Right renal cortex interstitium (tissue), 3 donors: ENCODE results near the gene COL19A1. TPM values are rescaled to one million over a fixed set of nuclear protein-coding genes. Genes with fewer than 3 reads are reported as not detected.

Experiments used
- DNase-seq, 3 donors: peaks; one replicate each; pipeline ENCODE4 v3.0.0-alpha.2; 2013; ENCODE audit warnings: low read depth in 3 of 3, low spot score in 2 of 3
- polyA plus RNA-seq, 3 donors: library from polyadenylated mRNA; unstranded; fragments of 120-200 nt; gene quantifications; one replicate each; pipeline ENCODE4 v1.2.1, GENCODE V29; 2013; ENCODE audit not compliant: insufficient read length in 3 of 3

The COL19A1 gene
- polyA plus RNA-seq, 3 donors, result 3.1 to 3.3 (median 3.1) TPM

DNA sequence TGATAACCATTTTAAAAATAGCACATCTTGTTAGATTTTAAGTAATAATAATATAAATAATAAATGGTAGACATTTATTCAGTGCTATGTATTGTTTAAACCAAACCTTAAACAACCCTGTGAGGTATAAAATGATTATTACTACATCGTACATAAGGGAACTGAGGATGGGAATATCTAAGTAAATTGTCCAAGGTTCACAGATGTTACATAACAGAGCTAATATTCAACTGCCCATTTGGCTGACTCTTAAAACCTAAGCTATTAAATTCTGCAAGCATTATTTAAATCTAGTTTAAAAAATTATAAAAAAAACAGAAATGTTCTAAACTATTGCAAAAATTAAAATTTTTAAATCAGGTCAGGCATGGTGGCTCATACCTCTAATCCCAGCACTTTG is 175.1 kb downstream of the COL19A1 start:
- DNase-seq, result no peak

DNA sequence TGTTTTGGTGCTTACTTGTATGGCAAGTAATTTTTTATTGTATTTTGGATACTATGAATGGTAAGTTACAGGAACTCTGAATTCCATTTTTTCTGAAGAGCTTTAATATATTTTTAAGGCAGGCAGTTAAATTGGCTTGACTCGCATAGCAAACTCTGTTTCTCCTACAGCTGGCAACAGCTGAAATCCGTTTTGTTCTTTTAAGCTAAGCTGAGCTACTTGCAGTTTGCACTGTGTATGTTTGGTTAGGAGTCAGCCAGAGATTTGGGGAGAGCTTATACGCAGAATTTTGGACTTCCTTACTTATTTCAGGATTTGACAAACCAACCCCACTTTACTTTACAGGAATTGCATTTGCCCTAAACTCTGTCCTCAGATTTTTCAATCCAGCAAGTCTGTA is 179.1 kb downstream of the COL19A1 start:
- DNase-seq, result no peak

DNA sequence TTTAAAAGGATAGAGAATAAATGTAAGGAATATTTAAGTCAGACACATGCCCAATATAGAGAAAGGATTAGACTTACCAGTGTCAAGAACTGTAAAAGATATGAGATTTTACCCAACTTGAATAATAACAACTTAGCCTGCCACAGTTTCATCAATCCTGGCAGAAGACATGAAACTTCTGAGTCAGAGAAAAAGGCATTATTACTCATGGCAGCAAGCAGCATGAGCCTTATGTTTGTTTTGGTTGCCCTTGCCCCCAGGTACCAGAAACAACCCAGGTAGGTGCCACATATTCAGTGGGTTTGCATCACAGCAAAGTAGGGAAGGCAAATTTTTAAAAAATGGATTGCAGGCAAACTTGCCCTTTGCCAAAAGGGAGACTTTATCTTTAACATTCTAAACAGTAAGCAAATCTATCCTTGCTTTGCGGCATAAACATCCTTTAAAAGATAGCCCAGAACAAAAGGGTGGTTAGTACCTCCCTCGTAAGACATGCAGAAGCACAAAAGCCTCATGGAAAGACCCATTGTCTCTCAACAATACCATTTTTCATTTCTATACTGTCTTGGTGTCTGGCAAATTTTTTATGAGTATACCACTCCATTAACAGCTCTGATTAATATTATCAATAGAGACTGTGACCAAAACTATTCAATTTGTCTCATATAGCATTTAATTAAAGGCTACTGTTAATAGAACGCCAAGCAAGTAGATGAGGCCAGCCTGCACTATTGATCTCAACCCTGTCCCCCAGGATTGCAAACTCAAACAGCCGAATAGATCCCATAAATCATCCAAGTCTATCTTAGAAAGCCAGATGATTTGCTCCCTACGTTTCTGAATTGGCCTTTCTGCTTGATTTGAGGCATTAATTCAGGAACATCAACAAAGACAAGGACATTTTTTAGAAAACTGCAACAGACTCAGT is 185.1 kb downstream of the COL19A1 start:
- no peak for DNase-seq

DNA sequence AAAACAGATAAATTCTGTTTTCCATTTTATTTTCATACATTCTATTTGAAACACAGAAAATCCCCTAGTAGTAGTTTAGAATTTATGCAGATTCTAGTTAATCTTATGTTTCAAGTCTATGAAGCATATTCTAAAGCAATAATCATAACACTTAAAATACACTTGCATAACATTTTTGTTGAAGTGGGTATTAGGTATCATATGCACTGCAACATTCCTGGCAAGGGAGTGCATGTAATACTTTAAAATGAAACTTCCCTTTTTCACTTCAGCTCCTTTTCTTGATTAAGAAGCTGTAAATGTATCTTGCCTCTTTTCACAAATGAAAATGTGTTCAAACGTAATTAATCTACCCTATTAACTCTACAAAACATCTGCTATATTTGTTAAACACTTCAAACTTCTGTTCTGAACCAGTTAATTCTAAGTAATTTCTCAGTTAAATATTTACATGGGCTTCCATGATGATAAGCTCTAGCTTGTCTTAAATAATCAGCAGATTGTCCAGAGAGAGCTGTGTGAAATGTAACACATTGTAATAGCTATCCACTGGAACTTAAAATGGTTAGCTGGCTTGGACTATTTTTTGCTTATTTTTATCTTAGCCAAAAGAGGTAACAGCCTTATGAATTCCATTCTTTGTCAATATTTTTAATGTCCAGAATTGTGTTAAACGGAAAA is 192.8 kb downstream of the COL19A1 start:
- no peak for DNase-seq

DNA sequence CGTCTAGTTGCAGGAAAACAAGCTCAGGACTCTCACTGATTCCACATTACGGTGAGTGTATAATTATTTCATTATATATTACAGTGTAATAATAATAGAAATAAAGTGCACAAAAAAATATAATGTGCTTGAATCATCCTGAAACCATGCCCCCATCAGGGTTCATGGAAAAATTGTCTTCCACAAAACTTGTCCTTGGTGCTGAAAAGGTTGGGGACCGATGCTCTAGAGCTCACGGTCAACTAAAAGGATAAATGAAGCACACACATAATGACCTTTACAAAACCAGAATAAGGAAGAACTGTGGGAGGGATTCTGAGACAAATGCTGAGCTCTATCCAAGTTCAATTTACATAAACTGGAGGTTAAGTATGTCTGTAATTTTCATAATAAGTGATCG is 194.3 kb downstream of the COL19A1 start:
- DNase-seq, result no peak

DNA sequence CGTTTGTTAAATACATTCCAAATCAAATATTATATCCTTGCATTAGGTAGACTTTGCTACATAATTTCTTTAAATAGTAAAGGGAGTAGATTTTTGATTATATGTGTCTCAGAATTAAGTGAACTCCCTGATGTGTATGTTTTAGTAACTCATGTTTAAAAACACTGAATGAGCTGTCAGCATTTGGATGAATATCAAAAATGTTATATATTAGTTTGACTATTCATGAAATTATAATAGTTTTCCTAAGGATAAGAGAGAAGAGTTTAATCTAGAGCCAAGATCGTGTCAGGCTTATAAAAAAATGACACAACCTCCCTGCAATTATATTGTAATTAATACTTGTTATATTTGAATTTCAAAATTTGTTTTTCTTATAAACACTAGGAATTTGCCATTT is 195.2 kb downstream of the COL19A1 start:
- no peak for DNase-seq

DNA sequence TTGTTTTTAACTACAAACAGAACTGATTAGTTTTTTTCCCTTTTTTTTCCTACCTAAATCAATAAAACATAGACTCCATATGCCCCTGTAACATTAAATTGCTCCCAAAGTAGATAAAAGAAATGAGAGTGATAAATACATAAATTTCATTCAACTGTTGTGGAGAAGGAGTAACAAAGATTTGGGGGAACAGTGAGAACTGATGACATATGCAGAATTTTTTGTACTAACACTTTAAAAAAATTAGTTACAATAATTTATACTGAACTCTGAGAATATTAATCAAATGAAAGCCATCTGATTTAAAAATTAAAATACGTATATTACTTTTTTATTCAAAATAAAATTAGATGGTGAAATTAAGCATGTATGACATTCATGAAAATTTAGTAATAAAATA is 195.7 kb downstream of the COL19A1 start:
- DNase-seq, result no peak

DNA sequence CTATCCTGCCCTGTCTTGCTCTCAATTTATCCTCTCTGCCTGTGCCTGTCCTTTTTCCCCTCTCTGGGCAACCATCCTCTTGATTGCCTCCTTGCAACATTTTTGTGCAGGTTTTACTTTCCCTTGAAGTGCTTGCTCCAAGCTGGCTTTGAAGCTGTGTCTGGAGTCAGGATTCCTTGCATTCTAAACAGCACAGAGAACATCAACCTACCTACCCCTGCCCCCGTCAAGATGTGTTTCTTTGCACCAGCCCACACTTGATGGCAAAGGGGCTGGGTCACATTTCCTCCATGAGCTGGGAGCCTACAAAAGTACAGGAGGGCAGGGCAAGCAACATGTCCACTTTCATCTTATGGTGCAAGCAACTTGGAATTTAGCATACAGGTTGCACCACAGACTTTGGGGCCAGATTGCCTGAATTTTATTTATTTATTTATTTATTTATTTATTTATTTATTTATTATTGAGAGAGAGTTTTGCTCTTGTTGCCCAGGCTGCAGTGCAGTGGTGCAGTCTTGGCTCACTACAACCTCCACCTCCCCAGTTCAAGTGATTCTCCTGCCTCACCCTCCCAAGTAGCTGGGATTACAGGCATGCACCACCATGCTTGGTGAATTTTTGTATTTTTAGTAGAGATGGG is 206.3 kb downstream of the COL19A1 start:
- no peak for DNase-seq

DNA sequence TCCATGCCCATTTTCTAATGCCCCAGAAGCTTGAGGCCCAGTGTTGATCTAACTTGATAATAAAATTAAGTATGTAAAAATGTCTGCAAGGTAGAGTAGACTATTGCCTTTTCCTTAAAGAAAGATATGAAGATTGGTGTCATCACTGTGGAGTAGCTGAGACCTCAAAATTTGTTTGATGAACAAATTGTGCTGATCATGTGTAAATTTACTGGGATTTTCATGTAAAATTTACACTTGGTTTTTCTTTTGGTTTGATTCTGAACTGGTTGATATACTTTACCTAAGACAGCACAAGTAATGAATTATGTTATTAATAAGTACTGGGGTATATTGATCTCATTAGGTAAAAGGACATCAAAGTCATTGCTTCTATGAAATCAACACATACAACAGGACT is 207.3 kb downstream of the COL19A1 start:
- no peak for DNase-seq

DNA sequence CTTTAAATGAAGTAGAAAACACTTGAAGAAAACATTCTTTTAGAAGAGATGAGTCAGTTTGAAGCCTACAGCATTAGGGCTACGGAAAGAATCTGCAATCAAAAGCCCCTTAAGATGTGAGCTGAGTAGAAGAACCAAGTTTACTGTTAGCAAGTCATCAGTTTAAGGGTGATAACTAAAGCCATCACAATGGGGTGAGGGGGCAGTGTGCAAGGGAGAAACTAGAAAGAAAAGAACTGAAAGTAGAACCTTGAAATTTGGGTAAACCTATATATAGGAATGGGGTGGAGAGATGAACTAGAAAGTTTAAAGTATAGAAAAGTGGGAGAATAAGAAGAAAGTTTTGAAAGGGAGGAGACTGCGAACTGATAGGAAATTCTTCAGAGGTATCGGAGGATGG is 212.9 kb downstream of the COL19A1 start:
- DNase-seq, result no peak

DNA sequence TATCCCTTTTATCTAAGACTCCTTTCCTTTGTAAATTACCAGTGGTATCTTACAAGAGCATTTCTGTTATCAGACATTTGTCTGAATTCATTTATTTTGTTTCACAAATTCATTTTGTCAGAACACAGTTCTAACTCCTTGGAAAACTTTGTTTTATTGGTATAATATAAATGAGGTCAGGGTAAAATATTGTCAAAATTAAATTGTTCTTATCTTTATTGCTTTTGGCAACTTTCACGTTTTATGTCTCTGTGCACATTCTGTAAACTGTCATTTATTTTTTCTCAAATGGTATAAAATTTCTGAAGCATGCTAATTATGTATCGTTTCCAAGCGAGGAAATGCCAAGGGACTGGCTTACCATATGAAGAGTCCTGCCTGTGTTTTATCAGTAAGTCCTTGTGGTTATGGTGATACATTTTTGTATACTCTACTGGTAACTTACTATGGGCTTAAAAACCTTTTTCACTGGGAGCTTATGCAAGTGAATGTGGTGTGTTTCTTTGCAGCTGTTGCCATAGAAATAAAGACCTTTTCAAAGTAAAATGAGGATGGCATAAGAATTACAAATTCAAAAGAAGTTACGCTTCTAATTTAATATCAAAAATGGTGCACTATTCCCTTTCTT is 214.2 kb downstream of the COL19A1 start:
- DNase-seq, result no peak

DNA sequence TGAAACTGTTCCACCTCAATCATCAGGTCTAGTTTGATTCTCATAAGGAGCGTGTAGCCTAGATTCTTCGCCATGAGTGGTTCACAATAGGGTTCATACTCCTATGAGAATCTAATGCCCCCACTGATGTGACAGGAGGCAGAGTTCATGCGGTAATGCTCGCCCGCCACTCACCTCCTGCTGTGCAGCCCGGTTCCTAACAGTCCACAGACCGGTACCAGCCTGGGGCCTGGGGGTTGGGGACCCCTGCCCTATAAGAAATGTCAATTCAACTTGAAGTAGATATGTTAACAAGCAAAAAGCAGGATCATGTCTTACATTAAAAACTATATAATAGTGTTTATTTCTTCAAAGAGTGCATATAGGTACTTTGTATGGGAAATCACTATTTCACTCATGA is 216.5 kb downstream of the COL19A1 start:
- DNase-seq, result no peak

DNA sequence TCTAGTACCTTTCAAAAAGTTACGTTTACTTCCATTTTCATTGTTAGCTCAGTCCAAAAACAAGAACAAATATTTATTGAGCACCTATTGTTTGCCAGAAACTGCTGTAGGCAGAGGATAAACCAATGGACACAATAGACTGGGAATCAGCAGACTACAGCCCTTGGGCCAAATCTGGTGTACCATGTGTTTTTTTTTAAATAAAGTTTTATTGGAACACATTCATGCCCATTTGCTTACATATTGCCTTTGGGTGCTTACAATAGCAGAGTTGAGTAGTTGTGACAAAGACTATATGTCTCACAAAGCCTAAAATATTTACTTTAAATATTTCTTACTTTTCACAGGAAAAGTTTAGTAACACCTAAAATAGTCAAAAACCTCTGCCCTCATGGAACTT is 220.4 kb downstream of the COL19A1 start:
- no peak for DNase-seq

DNA sequence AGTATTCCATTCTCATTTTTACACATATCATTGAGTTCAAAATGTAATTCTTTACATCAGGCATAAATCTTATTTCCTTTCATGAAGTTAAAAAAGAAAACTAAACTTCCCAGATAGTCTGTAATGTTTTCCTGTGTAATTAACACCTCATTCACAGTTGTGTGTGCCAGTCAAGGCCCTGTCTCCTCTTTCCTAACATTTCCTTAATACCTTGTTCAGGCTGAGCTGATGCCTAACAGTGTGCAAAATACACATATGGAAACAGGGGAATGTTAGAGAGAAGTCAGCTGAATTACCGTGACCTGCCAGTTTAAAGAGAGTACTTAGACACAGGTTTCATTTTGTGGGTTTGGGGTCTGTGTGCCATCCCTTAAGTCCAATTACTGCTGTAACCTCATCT is 227.8 kb downstream of the COL19A1 start:
- DNase-seq, result no peak

DNA sequence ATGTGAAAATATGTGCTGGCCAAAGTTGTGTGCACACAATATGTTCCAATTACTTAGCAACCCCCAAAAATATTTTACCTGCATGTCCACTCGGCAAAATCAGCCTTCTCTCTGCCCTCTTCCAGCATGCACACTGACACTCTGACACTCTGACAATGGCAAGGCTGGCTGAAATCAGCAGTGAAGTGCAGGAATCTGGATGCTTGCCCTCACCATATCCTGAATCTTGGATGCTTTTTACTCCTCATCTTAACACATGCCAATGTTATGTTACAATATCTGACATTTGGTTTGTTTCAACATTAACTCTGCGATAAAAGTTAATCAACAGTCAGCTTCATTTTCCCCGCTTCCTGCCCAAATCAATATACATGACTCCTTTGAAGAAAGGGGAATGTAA is 233.4 kb downstream of the COL19A1 start:
- no peak for DNase-seq

DNA sequence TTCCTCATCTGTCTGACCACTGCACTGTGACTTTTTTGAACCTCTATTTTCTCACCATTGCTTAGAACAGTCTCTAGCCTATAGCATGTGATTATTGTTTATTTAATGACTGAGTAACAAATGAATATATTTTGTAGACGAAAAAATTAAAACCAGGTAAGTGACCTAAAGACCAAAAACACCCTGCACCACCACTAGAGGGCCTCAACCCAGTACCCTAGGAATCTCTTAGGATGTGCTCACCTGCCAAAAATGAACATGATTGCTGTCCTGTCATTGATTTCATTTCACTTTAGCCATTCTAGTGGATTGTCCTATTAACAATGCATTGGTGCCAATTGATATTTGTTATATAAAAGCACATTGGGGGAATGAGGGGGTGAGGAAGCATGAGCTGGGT is 237.4 kb downstream of the COL19A1 start:
- no peak for DNase-seq

DNA sequence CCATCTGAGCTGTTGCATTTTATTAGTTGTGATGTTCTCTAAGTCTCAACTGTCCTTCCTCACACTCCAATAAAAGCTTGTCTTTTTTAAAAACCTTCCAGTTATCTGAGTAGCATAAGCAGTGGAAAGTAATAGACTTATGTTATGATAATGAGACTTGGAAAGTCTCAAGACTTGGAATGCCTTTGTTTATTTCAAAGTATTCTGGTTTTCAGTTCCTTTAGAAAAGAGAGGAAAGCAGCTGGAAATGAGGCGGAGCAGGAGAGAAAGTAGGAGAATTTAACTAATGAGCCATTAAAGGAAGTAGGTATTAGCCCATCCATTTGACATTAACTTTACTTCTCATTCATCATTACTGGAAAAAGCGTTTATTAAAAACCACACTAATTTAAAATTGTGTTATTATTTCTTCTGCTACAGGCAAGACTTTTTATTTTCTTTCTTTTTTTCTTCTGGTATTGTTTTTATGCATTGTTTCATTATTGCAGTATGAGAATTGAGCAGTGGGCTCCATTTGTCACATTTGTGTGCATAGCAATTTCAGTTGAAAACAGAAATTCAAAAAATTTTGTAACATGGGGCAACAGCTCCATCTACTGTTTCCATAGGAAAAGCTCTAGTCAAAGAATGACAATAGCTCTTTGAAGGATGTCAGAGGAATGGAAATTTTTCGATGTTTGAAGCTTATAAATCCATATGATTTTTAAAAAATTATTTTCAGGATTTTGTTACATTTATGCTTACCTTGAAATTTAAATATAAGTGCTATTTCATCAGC is 241.7 kb downstream of the COL19A1 start:
- no peak for DNase-seq

DNA sequence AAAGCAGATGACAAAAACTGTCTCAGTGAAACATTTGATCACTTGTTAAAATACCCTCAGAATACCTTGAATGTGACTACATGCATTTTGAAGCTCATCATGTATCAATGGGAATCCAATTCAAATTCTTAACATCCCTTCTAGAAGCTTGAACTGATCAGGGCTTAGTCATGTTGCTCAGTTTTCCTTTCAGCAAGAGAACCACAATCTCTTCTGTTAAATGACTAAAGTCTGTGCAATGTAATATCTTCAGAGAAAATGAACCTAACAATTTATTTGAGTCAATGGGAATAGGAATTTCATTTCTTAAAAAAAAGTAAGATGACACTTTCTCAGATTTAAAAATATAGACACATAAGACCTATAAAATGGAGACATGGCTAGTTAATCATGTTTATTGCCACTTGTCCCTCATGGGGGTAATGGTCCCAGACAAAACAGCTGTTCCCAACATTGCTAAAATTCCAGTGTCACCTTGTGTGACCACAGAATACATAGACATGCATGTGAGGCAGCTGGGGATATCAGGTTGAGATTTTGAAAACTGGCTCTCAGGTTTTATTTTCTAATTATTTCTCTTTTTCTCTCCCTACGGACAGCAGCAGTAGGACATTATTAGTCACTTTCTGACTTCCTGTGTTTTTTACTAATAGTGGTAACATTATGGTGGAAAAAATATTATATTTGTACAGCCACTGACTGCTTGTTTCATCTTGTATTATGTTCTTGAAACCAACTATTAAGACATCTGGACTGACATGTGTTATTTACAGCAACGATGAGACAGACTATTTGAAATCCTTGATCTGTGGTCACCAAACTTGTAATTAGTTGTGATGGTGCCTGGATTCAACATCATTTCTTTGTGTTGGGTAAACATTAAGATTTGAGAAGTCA is 244.0 kb downstream of the COL19A1 start:
- no peak for DNase-seq

DNA sequence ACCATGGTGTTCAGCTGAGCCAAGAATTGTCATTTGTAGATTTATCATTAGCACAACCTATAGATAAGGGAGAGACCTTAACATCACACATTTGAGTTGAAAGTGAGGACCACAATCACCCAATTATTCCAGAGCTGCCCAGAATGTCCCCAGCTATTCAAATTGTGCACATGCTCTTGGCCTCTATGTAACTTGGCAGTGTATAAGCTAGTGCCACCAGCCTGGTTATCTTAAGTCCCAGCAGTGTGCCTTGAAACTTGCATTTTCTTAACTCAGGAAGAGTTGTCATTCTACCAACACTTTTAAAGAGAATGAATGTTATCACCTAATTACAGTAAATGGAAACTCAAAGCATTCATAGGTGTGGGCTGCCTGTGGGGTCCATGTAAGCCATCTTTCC is 245.4 kb downstream of the COL19A1 start:
- no peak for DNase-seq
